Measurements from ENCODE around the gene POLR3GL.

DNA sequence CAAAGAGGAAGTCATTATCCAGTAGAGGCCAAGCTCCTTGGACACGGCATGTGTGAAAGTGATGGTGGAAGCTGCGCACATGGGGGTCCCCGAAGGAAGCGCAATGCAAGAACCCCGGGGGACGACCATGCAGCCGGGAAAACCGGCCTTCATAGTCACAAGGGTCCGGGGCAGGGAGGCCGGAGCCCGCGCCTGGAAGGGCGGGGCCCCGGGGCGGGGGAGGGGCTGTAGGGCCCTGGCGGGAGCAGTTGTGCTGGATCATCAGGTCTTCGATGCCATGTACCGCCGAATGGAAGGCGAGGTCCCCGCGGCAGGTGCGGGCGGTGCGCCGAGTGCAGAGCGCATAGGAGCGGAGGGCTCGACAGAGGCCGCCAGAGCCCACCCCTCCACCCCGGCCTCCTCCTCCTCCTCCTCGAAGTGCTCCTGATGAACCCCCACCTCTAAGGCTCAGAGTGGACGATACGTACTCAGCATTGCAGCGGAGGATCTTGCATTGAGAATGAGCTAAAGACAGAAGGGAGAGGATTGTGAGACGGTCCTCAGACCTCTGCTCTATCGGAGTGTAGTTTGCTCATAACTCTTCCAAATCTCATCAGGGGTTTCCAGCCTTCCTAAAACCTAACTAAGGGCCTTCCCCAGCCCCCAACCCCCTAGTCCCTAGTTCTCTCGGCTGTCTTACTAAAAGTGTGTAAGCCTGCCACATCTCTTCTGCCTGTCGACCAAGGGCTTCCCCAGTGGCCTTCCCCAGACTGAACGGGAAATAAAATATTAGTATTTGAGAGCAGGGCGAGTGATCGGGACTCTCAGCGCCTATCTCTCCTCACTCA, 55.0 kb downstream of the POLR3GL start:
- no peak for TF ChIP-seq ZNF274 (IDR thresholded peaks at IDR 0.05; ENCODE audit: low read depth, low read length)
- no peak for TF ChIP-seq YY1 (IDR thresholded peaks at IDR 0.05; ENCODE audit: insufficient read depth, insufficient read length)
- no peak for TF ChIP-seq SUZ12 (IDR thresholded peaks at IDR 0.05; ENCODE audit: extremely low read depth, insufficient read depth, insufficient read length)
